Parathyroid adenoma (tissue), 2 donors: Measurements from ENCODE around the gene ARHGAP26.

ENCODE experiments used
- H2AFZ ChIP-seq: fragments of 300-600 bp; sonication (generic); one replicate; pipeline ENCODE4 v1.7.0; 2017; ENCODE audit warnings: antibody characterized with exemption, mild to moderate bottlenecking
- H3K27ac ChIP-seq: fragments of 300-600 bp; sonication (generic); one replicate; pipeline ENCODE4 v1.7.0; 2017
- H3K27me3 ChIP-seq: fragments of 300-600 bp; sonication (generic); one replicate; pipeline ENCODE4 v1.7.0; 2017; ENCODE audit warnings: low read length; ENCODE audit not compliant: control insufficient read depth, insufficient read depth
- H3K36me3 ChIP-seq: fragments of 300-600 bp; sonication (generic); one replicate; pipeline ENCODE4 v1.7.0; 2017; ENCODE audit warnings: low read length; ENCODE audit not compliant: control insufficient read depth, insufficient read depth
- H3K4me1 ChIP-seq: fragments of 300-600 bp; sonication (generic); one replicate; pipeline ENCODE4 v1.7.0; 2017; ENCODE audit warnings: control low read depth
- H3K4me2 ChIP-seq: fragments of 300-600 bp; sonication (generic); one replicate; pipeline ENCODE4 v1.7.0; 2017; ENCODE audit warnings: low read length
- H3K4me3 ChIP-seq: fragments of 300-600 bp; sonication (generic); one replicate; pipeline ENCODE4 v1.7.0; 2017; ENCODE audit warnings: low read depth, low read length
- H3K79me2 ChIP-seq: fragments of 300-600 bp; sonication (generic); one replicate; pipeline ENCODE4 v1.7.0; 2017; ENCODE audit warnings: control low read depth
- H3K9ac ChIP-seq: fragments of 300-600 bp; sonication (generic); one replicate; pipeline ENCODE4 v1.7.0; 2017; ENCODE audit warnings: mild to moderate bottlenecking
- H3K9me3 ChIP-seq: fragments of 300-600 bp; sonication (generic); one replicate; pipeline ENCODE4 v1.7.0; 2017; ENCODE audit warnings: low read length; ENCODE audit not compliant: control insufficient read depth
- TF ChIP-seq, protein P1 (sequence below): fragments of 300-600 bp; sonication (generic); IDR thresholded peaks from one replicate; pipeline ENCODE4 v1.7.0; 2017; ENCODE audit warnings: antibody characterized with exemption, mild to moderate bottlenecking
- donor health status: primary hyperparathyroidism.

Gene ARHGAP26

DNA sequence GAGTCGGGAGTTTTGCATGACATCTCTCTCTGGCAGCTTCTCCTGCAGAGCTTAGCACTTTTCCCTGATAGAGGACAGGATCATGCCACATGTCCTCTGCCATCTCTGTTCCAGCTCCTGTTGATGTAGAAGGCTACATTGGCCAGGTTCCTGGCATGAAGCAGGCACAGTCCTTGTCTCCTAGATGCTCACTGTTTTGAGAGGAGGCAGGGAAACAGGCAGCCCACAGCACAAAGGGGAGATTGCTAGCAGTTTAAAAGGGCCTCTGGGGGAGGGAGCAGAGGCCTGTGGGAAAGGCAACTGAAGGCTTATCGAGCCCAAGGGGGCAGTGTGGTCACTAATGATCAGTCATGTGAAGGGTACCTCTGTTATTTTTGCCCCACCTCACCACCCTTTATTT lies 10.7 kb downstream of the ARHGAP26 start:
- no peaks in the 10 kb centered on the region for H3K27me3 ChIP-seq
- no peak overlapping the region for H3K9ac ChIP-seq
- no peak overlapping the region for H3K27ac ChIP-seq
- no peaks in the 10 kb centered on the region for H3K36me3 ChIP-seq
- no peak overlapping the region for H3K4me2 ChIP-seq
- no peak overlapping the region for H3K4me3 ChIP-seq
- no peaks in the 10 kb centered on the region for H3K9me3 ChIP-seq
- TF ChIP-seq, protein P1, sequence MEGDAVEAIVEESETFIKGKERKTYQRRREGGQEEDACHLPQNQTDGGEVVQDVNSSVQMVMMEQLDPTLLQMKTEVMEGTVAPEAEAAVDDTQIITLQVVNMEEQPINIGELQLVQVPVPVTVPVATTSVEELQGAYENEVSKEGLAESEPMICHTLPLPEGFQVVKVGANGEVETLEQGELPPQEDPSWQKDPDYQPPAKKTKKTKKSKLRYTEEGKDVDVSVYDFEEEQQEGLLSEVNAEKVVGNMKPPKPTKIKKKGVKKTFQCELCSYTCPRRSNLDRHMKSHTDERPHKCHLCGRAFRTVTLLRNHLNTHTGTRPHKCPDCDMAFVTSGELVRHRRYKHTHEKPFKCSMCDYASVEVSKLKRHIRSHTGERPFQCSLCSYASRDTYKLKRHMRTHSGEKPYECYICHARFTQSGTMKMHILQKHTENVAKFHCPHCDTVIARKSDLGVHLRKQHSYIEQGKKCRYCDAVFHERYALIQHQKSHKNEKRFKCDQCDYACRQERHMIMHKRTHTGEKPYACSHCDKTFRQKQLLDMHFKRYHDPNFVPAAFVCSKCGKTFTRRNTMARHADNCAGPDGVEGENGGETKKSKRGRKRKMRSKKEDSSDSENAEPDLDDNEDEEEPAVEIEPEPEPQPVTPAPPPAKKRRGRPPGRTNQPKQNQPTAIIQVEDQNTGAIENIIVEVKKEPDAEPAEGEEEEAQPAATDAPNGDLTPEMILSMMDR = no peak
- H2AFZ ChIP-seq = no peak overlapping the region
- no peaks in the 10 kb centered on the region for H3K79me2 ChIP-seq
- H3K4me1 ChIP-seq = no peaks in the 10 kb centered on the region

DNA sequence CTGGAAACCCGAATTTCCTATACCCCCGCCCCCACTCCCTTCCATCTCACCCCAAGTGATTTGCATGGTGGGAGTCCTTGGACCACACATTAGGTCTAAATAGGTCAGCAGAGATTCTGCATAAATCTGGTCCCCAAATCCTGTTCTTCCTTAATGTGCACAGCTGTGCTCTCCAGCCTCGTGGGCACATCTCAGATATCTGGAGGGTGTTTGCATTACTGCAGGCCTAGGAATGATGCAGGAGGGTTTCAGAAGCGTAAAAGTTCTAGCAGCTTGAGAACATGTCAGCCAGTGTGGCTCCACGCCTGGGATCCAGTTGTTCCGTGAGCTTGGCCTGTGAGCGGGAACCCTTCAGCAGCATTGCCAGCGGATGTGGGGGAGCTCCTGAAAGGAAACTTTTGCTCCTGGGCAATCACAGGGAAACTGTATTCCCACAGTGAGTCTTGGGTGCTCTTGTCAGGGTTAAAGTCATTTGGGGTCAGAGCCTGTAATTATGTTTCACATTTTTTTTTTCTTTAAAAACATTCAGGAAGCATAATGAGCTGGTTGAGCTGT lies 12.9 kb downstream of the ARHGAP26 start:
- Histone ChIP-seq H3K4me3 (no peak overlapping the region), H3K27me3 (no peaks in the 10 kb centered on the region), H3K9ac (no peak overlapping the region), H3K4me1 (no peaks in the 10 kb centered on the region), H2AFZ (no peak overlapping the region), H3K79me2 (peaks cover under 1% of the 10 kb centered on the region), H3K9me3 (no peaks in the 10 kb centered on the region), H3K4me2 (no peak overlapping the region), H3K27ac (no peak overlapping the region), H3K36me3 (no peaks in the 10 kb centered on the region)
- TF ChIP-seq, protein P1 = no peak

DNA sequence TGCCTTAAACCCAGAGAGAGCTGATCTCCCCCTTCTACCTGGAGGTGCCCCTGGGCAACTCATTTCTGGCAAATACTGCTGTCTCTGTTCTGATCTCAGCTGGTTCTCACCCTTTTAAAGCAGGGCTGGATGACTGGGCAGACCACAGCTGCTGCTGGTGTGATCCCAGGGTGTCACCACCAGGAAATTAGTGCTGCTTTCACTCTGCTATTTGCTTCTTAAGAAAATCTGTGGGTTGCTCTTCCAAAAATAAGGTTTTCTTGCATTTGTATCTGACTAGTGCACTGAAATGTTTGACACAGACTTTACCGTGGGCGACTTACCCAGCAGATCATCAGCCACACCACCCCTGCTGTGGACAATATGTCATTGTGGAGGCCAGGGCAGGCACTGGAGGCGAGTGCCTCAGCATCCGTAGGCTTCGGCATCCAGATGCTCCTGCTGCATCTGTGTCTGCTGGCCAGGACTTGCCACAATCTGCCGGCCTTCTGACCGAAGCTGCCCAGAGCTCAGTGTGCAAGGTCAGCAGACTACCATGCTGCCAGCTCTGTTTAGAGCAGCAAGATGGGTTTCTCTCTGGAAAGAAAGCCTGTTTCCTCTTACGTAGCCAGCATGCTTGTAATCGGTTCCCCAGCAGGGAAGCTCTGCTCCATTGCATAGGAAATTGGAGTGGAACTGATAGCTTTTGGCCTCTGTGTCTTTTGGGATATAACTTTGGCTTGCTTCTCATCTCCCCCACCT lies 13.6 kb downstream of the ARHGAP26 start:
- no peaks in the 10 kb centered on the region for H3K4me1 ChIP-seq
- TF ChIP-seq, protein P1 = no peak
- H3K27me3 ChIP-seq = no peaks in the 10 kb centered on the region
- H3K36me3 ChIP-seq = no peaks in the 10 kb centered on the region
- H3K4me2 ChIP-seq = no peak overlapping the region
- peak overlapping the region; percentile 2 for H3K27ac ChIP-seq
- H3K79me2 ChIP-seq = peaks cover 4% of the 10 kb centered on the region
- H3K9me3 ChIP-seq = no peaks in the 10 kb centered on the region
- H2AFZ ChIP-seq = no peak overlapping the region
- H3K4me3 ChIP-seq = no peak overlapping the region
- no peak overlapping the region for H3K9ac ChIP-seq

DNA sequence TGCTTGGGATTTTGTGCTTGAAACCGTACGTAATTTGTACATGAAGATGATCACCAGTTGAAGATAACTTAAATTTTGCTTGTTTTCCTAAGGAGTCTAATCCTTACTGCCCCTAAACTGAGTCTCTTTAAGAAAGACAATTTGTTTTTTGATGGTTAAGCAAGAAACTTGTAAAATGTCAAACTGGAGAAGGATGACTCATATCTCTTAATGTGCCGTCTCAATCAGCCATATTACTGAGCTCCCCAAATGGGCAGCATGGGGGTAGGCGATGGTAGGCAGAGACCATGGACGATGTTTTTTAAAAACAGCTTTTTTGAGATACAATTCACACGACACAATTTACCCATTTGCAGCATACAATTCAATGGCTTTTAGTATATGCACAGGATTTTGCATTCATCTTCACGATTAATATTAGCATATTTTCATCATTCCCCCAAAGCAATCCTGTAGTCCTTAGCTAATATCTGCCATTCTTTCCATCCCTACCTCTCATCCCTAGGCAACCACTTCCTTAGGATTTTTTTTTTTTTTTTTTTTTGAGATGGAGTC lies 14.3 kb downstream of the ARHGAP26 start:
- Histone ChIP-seq H3K4me2 (no peak overlapping the region), H2AFZ (no peak overlapping the region), H3K4me1 (no peaks in the 10 kb centered on the region), H3K36me3 (no peaks in the 10 kb centered on the region), H3K4me3 (no peak overlapping the region), H3K79me2 (peaks cover 4% of the 10 kb centered on the region), H3K27me3 (no peaks in the 10 kb centered on the region), H3K27ac (no peak overlapping the region), H3K9ac (no peak overlapping the region), H3K9me3 (no peaks in the 10 kb centered on the region)
- TF ChIP-seq, protein P1 = no peak
